Measurements from ENCODE around the gene MYL7. TPM values are rescaled to one million over a fixed set of nuclear protein-coding genes. Genes with fewer than 3 reads are reported as not detected.

Gene MYL7
- total and polyA plus RNA-seq, 2 donors (not counting 3 experiments of a cell fraction or from before 2014, with no cell fraction given) = not detected

GRCh38 chr7:44144968-44145478, 3.9 kb upstream of the MYL7 start:
- H4K20me1 ChIP-seq (replicated peaks; ENCODE audit: control insufficient read depth, extremely low read depth, insufficient read depth, low read length) = no peaks in the 10 kb centered on the region
- peak overlapping the region; percentile 7 for H2AFZ ChIP-seq (ENCODE audit: low read depth, low read length)
- no peaks in the 10 kb centered on the region for H3K4me1 ChIP-seq (ENCODE audit: control insufficient read depth, extremely low read depth, insufficient read depth, low read length)
- BruUV-seq (replicated peaks) = no TSS peak
- no peak overlapping the region for H3K9ac ChIP-seq (replicated peaks; ENCODE audit: extremely low read depth, insufficient read depth, low read length)
- H3K27ac ChIP-seq (ENCODE audit: insufficient read depth, low read depth, low read length) = no peak overlapping the region
- H3K4me3 ChIP-seq (replicated peaks in 1 of 3; ENCODE audit: insufficient read depth in 1 of 3, low read depth in 1 of 3, low read length in 3 of 3) = no peak overlapping the region
- no peaks in the 10 kb centered on the region for H3K9me1 ChIP-seq (replicated peaks; ENCODE audit: control insufficient read depth, extremely low read depth, insufficient read depth, low read length)
- ChIA-PET POLR2A (no interaction called here), CTCF (interaction anchor here (1.1 kb wide), 1 partner anchor 107 kb away, joined by 3 read pairs; no protein-coding TSS in a partner anchor)
- H3K27me3 ChIP-seq (ENCODE audit: control insufficient read depth in 2 of 2, insufficient read depth in 2 of 2, low read length in 2 of 2) = peaks cover 29% of the 10 kb centered on the region in 2 experiments
- FAIRE-seq (no peak), DNase-seq (ENCODE audit: low read depth, low spot score) (no peak)
- no peak overlapping the region for H3K4me2 ChIP-seq (ENCODE audit: insufficient read depth, low read length)
- no peaks in the 10 kb centered on the region for H3K79me2 ChIP-seq (ENCODE audit: control insufficient read depth, insufficient read depth, low read length)
- no peaks in the 10 kb centered on the region for H3K9me3 ChIP-seq (replicated peaks; ENCODE audit: control insufficient read depth, insufficient read depth, low read length)
- H3K36me3 ChIP-seq (ENCODE audit: control insufficient read depth in 2 of 2, extremely low read depth in 1 of 2, insufficient read depth in 2 of 2, low read length in 2 of 2) = no peaks in the 10 kb centered on the region
- intact Hi-C loops (cut with micrococcal nuclease) = no loop called here
- TF ChIP-seq FOS (IDR thresholded peaks at IDR 0.05; ENCODE audit: borderline replicate concordance, insufficient read depth, low read length) (no peak), POLR2AphosphoS5 (IDR thresholded peaks at IDR 0.05; ENCODE audit: insufficient read depth, low read depth, low read length) (no peak), GATA2 (IDR thresholded peaks at IDR 0.05; ENCODE audit: insufficient read depth, insufficient read length, low read depth, low read length) (no peak), MYC (IDR thresholded peaks at IDR 0.05; ENCODE audit: low read depth, low read length) (no peak), JUN (IDR thresholded peaks at IDR 0.05; ENCODE audit: borderline replicate concordance, insufficient read depth, insufficient read length, low read depth) (no peak), EZH2 (IDR thresholded peaks at IDR 0.05; ENCODE audit: borderline replicate concordance, low read depth, low read length, severe bottlenecking) (no peak), POLR2A (IDR thresholded peaks at IDR 0.05; ENCODE audit: low read depth, low read length) (no peak)
- TF ChIP-seq, protein P1, sequence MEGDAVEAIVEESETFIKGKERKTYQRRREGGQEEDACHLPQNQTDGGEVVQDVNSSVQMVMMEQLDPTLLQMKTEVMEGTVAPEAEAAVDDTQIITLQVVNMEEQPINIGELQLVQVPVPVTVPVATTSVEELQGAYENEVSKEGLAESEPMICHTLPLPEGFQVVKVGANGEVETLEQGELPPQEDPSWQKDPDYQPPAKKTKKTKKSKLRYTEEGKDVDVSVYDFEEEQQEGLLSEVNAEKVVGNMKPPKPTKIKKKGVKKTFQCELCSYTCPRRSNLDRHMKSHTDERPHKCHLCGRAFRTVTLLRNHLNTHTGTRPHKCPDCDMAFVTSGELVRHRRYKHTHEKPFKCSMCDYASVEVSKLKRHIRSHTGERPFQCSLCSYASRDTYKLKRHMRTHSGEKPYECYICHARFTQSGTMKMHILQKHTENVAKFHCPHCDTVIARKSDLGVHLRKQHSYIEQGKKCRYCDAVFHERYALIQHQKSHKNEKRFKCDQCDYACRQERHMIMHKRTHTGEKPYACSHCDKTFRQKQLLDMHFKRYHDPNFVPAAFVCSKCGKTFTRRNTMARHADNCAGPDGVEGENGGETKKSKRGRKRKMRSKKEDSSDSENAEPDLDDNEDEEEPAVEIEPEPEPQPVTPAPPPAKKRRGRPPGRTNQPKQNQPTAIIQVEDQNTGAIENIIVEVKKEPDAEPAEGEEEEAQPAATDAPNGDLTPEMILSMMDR (IDR thresholded peaks at IDR 0.05; ENCODE audit: extremely low read depth in 1 of 2, insufficient read depth in 1 of 2, low read depth in 1 of 2, low read length in 2 of 2) = no peak
- TF ChIP-seq, protein P2, sequence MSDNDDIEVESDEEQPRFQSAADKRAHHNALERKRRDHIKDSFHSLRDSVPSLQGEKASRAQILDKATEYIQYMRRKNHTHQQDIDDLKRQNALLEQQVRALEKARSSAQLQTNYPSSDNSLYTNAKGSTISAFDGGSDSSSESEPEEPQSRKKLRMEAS (IDR thresholded peaks at IDR 0.05; ENCODE audit: insufficient read depth, insufficient read length) = no peak
- dilution Hi-C loops (cut with MboI; ENCODE audit: extremely low pct_ligation_motif_present, low sequenced_read_pairs) = no loop called here

Data from endothelial cell of umbilical vein (primary cell).